DND-41 (cell line): ENCODE measurements around the gene ENTREP1.

Experiments
- ATAC-seq: fragments of 200-7000 bp; cut with Tn5 transposase; 3 replicates; pipeline ENCODE4 v1.9.1; 2021; ENCODE audit warnings: low read depth; ENCODE audit not compliant: insufficient read depth
- DNase-seq: peaks from one replicate; pipeline ENCODE4 v3.0.0-alpha.2; 2020
- H2AFZ ChIP-seq: 2 replicates; pipeline ENCODE4 v1.6.0; 2012; ENCODE audit warnings: low read depth, low read length
- H3K27ac ChIP-seq: 2 replicates; pipeline ENCODE4 v1.5.1; 2012; ENCODE audit warnings: low read length, inconsistent platforms
- H3K27me3 ChIP-seq: fragments of 200-600 bp; sonication (generic); 2 replicates; pipeline ENCODE4 v1.6.0; 2012; ENCODE audit warnings: low read length, mild to moderate bottlenecking, inconsistent platforms; ENCODE audit not compliant: insufficient read depth, poor library complexity
- H3K36me3 ChIP-seq: 2 replicates; pipeline ENCODE4 v1.5.1; 2012; ENCODE audit warnings: low read length, inconsistent platforms; ENCODE audit not compliant: insufficient read depth
- H3K4me1 ChIP-seq: 2 replicates; pipeline ENCODE4 v1.5.1; 2012; ENCODE audit warnings: mild to moderate bottlenecking, low read length; ENCODE audit not compliant: insufficient read depth
- H3K4me2 ChIP-seq: 2 replicates; pipeline ENCODE4 v1.6.0; 2012; ENCODE audit warnings: mild to moderate bottlenecking, moderate library complexity, low read length, inconsistent platforms; ENCODE audit not compliant: insufficient read depth
- H3K4me3 ChIP-seq, 2 experiments: fragments of 200-600 bp in 1 of 2; shearing (Covaris generic) in 1 of 2; 2 replicates each; pipeline ENCODE4 v1.5.1; 2012 to 2016; ENCODE audit warnings: inconsistent platforms in 2 of 2, low read length in 2 of 2, mild to moderate bottlenecking in 2 of 2, low read depth in 1 of 2, moderate library complexity in 1 of 2
- H3K79me2 ChIP-seq: 2 replicates; pipeline ENCODE4 v1.6.0; 2012; ENCODE audit warnings: low read length, inconsistent platforms; ENCODE audit not compliant: insufficient read depth
- H3K9ac ChIP-seq: 2 replicates; pipeline ENCODE4 v1.6.0; 2012; ENCODE audit warnings: low read depth, mild to moderate bottlenecking, inconsistent platforms, low read length, moderate library complexity
- H3K9me3 ChIP-seq: 2 replicates; pipeline ENCODE4 v1.5.1; 2012; ENCODE audit warnings: low read length, moderate library complexity, mild to moderate bottlenecking, inconsistent platforms; ENCODE audit not compliant: insufficient read depth, severe bottlenecking
- H4K20me1 ChIP-seq: 2 replicates; pipeline ENCODE4 v1.6.0; 2012; ENCODE audit warnings: low read length; ENCODE audit not compliant: insufficient read depth
- EZH2 ChIP-seq: IDR thresholded peaks from 3 replicates; pipeline ENCODE4 v1.6.1; 2012; ENCODE audit warnings: borderline replicate concordance, low read depth, mild to moderate bottlenecking, moderate library complexity, low read length, inconsistent platforms; ENCODE audit not compliant: severe bottlenecking
- TF ChIP-seq, protein P1 (sequence below): IDR thresholded peaks from 2 replicates; pipeline ENCODE4 v1.5.1; 2012; ENCODE audit warnings: borderline replicate concordance, low read length, moderate library complexity, mild to moderate bottlenecking; ENCODE audit not compliant: poor library complexity, severe bottlenecking; ENCODE audit errors: extremely low read depth

Gene ENTREP1

DNA sequence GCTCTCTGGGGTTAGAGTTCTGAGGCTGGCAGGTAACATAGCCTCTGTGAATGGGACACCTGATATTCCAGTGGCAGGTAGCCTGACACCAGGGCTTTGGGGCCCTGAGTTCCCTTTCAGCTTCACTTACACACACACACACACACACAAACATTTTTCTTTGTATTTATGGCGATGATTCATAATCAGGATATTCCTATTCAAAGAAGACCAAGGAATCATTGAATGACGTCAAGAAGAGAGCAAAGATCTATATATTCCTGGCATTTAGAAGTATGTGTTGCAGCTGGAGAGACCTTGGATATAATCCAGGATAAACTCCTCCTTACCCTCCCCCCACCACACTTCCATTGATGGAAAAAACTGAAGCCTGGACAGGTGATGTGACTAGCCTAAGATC, 7.9 kb upstream of the ENTREP1 start:
- DNase-seq = no peak
- Histone ChIP-seq H3K4me1 (no peaks in the 10 kb centered on the region), H3K9ac (no peak overlapping the region), H3K79me2 (no peaks in the 10 kb centered on the region), H3K9me3 (no peaks in the 10 kb centered on the region), H3K4me3 (no peak overlapping the region), H3K27ac (no peak overlapping the region), H3K27me3 (no peaks in the 10 kb centered on the region), H2AFZ (no peak overlapping the region), H3K36me3 (no peaks in the 10 kb centered on the region), H3K4me2 (no peak overlapping the region), H4K20me1 (no peaks in the 10 kb centered on the region)
- ATAC-seq = no peak
- TF ChIP-seq EZH2 = no peak
- TF ChIP-seq, protein P1, sequence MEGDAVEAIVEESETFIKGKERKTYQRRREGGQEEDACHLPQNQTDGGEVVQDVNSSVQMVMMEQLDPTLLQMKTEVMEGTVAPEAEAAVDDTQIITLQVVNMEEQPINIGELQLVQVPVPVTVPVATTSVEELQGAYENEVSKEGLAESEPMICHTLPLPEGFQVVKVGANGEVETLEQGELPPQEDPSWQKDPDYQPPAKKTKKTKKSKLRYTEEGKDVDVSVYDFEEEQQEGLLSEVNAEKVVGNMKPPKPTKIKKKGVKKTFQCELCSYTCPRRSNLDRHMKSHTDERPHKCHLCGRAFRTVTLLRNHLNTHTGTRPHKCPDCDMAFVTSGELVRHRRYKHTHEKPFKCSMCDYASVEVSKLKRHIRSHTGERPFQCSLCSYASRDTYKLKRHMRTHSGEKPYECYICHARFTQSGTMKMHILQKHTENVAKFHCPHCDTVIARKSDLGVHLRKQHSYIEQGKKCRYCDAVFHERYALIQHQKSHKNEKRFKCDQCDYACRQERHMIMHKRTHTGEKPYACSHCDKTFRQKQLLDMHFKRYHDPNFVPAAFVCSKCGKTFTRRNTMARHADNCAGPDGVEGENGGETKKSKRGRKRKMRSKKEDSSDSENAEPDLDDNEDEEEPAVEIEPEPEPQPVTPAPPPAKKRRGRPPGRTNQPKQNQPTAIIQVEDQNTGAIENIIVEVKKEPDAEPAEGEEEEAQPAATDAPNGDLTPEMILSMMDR = no peak

DNA sequence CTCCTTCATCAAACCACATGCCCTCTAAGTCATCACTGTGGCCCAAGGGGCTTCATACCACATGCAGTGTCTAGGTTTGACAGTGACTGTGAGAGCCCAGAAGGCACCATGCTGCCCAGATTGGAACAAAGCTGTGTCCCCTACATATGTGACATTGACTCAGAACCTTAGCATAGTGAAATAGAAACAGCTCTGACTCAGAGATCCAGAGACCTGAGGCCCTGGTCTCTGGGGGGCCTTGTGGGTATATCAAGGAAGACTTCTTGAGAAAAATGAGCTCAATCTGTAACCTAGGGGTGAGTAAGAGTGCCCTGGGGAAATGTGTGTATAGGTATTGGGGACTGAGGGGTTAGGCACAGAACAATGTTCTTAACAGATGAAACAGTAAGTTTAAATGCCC, 7.1 kb upstream of the ENTREP1 start:
- no peak overlapping the region for H3K4me3 ChIP-seq
- H3K79me2 ChIP-seq = no peaks in the 10 kb centered on the region
- no peaks in the 10 kb centered on the region for H3K9me3 ChIP-seq
- H3K27me3 ChIP-seq = no peaks in the 10 kb centered on the region
- ATAC-seq (no peak), DNase-seq (no peak)
- no peak overlapping the region for H2AFZ ChIP-seq
- H3K27ac ChIP-seq = no peak overlapping the region
- H3K4me2 ChIP-seq = no peak overlapping the region
- no peaks in the 10 kb centered on the region for H4K20me1 ChIP-seq
- H3K9ac ChIP-seq = no peak overlapping the region
- H3K4me1 ChIP-seq = no peaks in the 10 kb centered on the region
- H3K36me3 ChIP-seq = no peaks in the 10 kb centered on the region
- no peak for TF ChIP-seq EZH2
- TF ChIP-seq, protein P1 = no peak

DNA sequence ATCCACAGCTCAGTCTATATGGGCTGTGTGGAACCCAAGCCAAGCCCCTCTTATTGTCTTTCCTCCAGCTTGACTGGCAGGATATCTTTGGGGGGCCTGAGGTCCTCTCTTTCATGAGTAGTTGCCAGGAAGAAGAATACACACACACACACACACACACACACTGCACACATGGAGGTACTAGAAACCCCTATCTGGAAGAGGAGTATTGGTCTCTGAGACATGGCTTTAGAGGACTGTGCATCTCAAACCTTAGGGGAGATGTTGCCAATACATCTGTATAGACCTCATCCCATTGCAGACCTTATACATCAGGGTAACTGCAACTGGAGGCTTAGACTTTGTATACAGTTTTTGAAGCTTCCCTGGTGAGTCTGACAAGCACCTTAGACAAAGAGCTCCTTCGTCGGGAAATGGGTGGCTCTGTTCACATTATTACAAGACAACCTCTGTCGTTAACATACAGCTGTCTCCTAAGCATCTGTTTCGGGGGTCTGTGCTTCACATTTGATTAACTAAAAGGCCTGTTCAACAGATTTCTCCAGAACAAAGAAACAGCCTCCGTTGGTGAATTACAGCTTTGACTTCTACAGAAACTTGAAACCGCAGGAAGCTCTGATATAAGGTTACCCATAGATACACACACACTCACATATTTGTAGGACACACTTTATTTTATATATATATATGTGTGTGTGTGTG, 5.5 kb upstream of the ENTREP1 start:
- no peak overlapping the region for H3K27ac ChIP-seq
- H3K4me2 ChIP-seq = no peak overlapping the region
- no peak overlapping the region for H3K4me3 ChIP-seq
- ATAC-seq = no peak
- TF ChIP-seq, protein P1 = no peak
- TF ChIP-seq EZH2 = no peak
- H3K79me2 ChIP-seq = no peaks in the 10 kb centered on the region
- no peaks in the 10 kb centered on the region for H3K27me3 ChIP-seq
- H2AFZ ChIP-seq = no peak overlapping the region
- no peak overlapping the region for H3K9ac ChIP-seq
- no peaks in the 10 kb centered on the region for H4K20me1 ChIP-seq
- no peaks in the 10 kb centered on the region for H3K9me3 ChIP-seq
- H3K36me3 ChIP-seq = no peaks in the 10 kb centered on the region
- no peaks in the 10 kb centered on the region for H3K4me1 ChIP-seq
- DNase-seq = no peak

DNA sequence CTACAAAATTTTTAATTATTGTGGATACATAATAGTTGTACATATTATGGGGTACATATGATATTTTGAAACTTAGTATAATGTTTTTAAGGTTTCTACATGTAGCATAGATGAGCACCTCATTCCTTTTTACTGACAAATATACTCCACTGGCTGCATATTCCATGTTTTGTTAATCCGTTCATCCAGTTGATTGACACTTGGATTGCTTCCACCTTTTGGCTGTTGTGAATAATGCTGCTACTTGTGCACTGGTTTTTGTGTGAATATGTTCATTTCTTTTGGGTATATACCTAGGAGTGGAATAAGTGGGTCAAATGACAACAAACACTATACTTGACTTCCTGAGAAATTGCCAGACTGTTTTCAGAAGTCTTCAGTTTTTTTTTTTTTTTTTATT, 2.8 kb upstream of the ENTREP1 start:
- Histone ChIP-seq H3K4me1 (no peaks in the 10 kb centered on the region), H3K9me3 (no peaks in the 10 kb centered on the region), H3K4me2 (no peak overlapping the region), H3K27me3 (no peaks in the 10 kb centered on the region), H4K20me1 (no peaks in the 10 kb centered on the region), H3K4me3 (no peak overlapping the region), H3K27ac (no peak overlapping the region), H3K9ac (no peak overlapping the region), H3K36me3 (no peaks in the 10 kb centered on the region), H2AFZ (no peak overlapping the region), H3K79me2 (no peaks in the 10 kb centered on the region)
- TF ChIP-seq, protein P1 = no peak
- no peak for TF ChIP-seq EZH2
- DNase-seq (no peak), ATAC-seq (no peak)
